ENCODE results near the gene CEP72. TPM values are rescaled to one million over a fixed set of nuclear protein-coding genes. Genes with fewer than 3 reads are reported as not detected.
A peak's percentile ranks its signal among the peaks of the same experiment; 100 is the strongest.
"Not testable (repeated sequence)": the region's sequence is repeated elsewhere in the genome, so short reads cannot be mapped to it uniquely, and the experiment has no call there.

The CEP72 gene
- total RNA-seq, 2 donors from 2014 or later = 35.6 to 36.5 TPM

DNA sequence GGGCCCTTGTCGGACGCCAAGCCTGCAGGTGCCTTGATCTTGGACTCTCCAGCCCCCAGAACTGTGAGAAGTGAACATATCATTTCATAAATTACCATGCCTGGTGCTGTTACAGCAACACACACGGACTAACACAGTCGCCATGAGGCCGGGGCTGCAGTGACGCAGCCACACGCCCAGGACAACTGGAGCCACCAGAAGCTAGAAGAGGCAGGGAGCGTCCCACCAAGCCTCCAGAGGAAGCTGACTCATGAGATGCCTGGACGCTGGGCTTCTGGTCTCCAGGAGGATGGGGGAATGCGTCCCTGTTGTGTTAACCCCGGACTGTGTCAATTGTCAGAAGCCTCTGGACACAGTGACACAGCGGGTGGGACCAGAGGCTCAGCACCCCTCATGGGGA lies 74.8 kb downstream of the CEP72 start:
- not testable (repeated sequence) for H3K4me1 ChIP-seq (ENCODE audit: control insufficient read depth, insufficient read depth, low read length); H3K4me3 ChIP-seq (ENCODE audit: low read length); H3K27ac Mint-ChIP-seq; H3K36me3 ChIP-seq (ENCODE audit: control insufficient read depth, insufficient read depth, low read length); H3K9me3 Mint-ChIP-seq; H3K9ac ChIP-seq (ENCODE audit: extremely low read depth, low read length, poor library complexity, severe bottlenecking); H3K27ac ChIP-seq (ENCODE audit: low read depth, low read length); H3K4me3 Mint-ChIP-seq; H3K4me1 Mint-ChIP-seq; H3K36me3 Mint-ChIP-seq (ENCODE audit: low read depth); H3K9me3 ChIP-seq (ENCODE audit: control insufficient read depth, low read length)
- peak; percentile 33 for DNase-seq
- peaks cover 41% of the 10 kb centered on the region for H3K27me3 Mint-ChIP-seq (ENCODE audit: insufficient read depth)
- H3K27me3 ChIP-seq (ENCODE audit: control insufficient read depth, insufficient read depth, low read length, poor library complexity, severe bottlenecking) = peaks cover 44% of the 10 kb centered on the region
- WGBS, 2 experiments (ENCODE audit: insufficient coverage in 1 of 2, insufficient read length in 1 of 2) = 85% methylated on average over 11 of the region's 12 CpGs; no CpG with 5 or more reads in 1 of the 2 experiments

DNA sequence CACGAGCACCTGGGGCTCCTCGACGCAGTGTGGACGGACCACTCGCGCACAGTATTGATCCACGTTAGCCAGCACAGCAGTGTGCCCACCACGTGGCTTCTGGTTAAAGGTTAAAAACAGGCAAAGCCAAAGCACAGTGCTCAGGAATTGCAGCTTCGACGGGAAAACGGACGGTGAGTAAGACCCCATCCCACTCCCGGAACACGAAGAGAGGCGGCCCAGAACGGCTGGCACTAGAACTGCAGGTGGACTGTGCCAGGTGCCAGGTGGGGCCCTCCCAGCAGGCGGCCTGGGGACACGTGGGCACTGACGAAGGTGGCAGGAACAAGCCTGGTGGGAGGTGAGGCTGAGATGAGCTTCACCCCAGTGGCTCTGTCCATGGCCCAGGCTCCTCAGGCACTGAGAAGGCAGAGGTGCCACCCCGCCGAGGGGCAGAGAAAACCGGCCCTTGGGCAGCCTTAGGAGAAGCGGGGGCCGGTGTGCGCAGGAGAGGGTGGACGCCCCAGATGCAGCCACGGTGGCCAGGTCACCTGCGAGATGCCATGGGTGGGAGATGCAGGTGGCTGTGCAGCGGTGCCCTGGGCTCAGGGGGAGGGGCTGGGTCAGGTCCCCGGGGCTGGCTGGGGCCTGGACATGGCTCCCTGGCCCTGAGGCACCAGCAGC lies 76.3 kb downstream of the CEP72 start:
- H3K27me3 Mint-ChIP-seq (ENCODE audit: insufficient read depth) = peaks cover 40% of the 10 kb centered on the region
- H3K9me3 ChIP-seq (ENCODE audit: control insufficient read depth, low read length); H3K4me1 ChIP-seq (ENCODE audit: control insufficient read depth, insufficient read depth, low read length); H3K27ac ChIP-seq (ENCODE audit: low read depth, low read length); H3K4me1 Mint-ChIP-seq; DNase-seq; H3K36me3 ChIP-seq (ENCODE audit: control insufficient read depth, insufficient read depth, low read length); H3K9ac ChIP-seq (ENCODE audit: extremely low read depth, low read length, poor library complexity, severe bottlenecking); H3K4me3 Mint-ChIP-seq; H3K36me3 Mint-ChIP-seq (ENCODE audit: low read depth); H3K4me3 ChIP-seq (ENCODE audit: low read length); H3K27ac Mint-ChIP-seq; H3K9me3 Mint-ChIP-seq: not testable (repeated sequence)
- peaks cover 45% of the 10 kb centered on the region for H3K27me3 ChIP-seq (ENCODE audit: control insufficient read depth, insufficient read depth, low read length, poor library complexity, severe bottlenecking)
- WGBS, 2 experiments (ENCODE audit: insufficient coverage in 1 of 2, insufficient read length in 1 of 2) = 92 to 97% methylated on average over 6 to 16 of the region's 30 CpGs

GRCh38 chr5:690293-690692 lies 78.2 kb downstream of the CEP72 start:
- H3K27me3 ChIP-seq (ENCODE audit: control insufficient read depth, insufficient read depth, low read length, poor library complexity, severe bottlenecking) = peaks cover 27% of the 10 kb centered on the region
- not testable (repeated sequence) for H3K27ac Mint-ChIP-seq; H3K9me3 ChIP-seq (ENCODE audit: control insufficient read depth, low read length); H3K36me3 Mint-ChIP-seq (ENCODE audit: low read depth); H3K4me1 Mint-ChIP-seq; H3K9me3 Mint-ChIP-seq; H3K4me3 ChIP-seq (ENCODE audit: low read length); DNase-seq; H3K9ac ChIP-seq (ENCODE audit: extremely low read depth, low read length, poor library complexity, severe bottlenecking); H3K4me1 ChIP-seq (ENCODE audit: control insufficient read depth, insufficient read depth, low read length); H3K4me3 Mint-ChIP-seq; H3K27ac ChIP-seq (ENCODE audit: low read depth, low read length); H3K36me3 ChIP-seq (ENCODE audit: control insufficient read depth, insufficient read depth, low read length)
- WGBS, 2 experiments (ENCODE audit: insufficient coverage in 1 of 2, insufficient read length in 1 of 2) = no CpG with 5 or more reads among the region's 12 CpGs
- peaks cover 22% of the 10 kb centered on the region for H3K27me3 Mint-ChIP-seq (ENCODE audit: insufficient read depth)

GRCh38 chr5:691049-691448 lies 78.9 kb downstream of the CEP72 start:
- H3K27me3 ChIP-seq (ENCODE audit: control insufficient read depth, insufficient read depth, low read length, poor library complexity, severe bottlenecking) = peaks cover 19% of the 10 kb centered on the region
- H3K4me3 ChIP-seq (ENCODE audit: low read length); DNase-seq; H3K27ac ChIP-seq (ENCODE audit: low read depth, low read length); H3K36me3 Mint-ChIP-seq (ENCODE audit: low read depth); H3K4me1 ChIP-seq (ENCODE audit: control insufficient read depth, insufficient read depth, low read length); H3K27ac Mint-ChIP-seq; H3K4me3 Mint-ChIP-seq; H3K9ac ChIP-seq (ENCODE audit: extremely low read depth, low read length, poor library complexity, severe bottlenecking); H3K9me3 ChIP-seq (ENCODE audit: control insufficient read depth, low read length); H3K36me3 ChIP-seq (ENCODE audit: control insufficient read depth, insufficient read depth, low read length); H3K9me3 Mint-ChIP-seq; H3K4me1 Mint-ChIP-seq: not testable (repeated sequence)
- no CpG with 5 or more reads among the region's 23 CpGs for WGBS, 2 experiments (ENCODE audit: insufficient coverage in 1 of 2, insufficient read length in 1 of 2)
- peaks cover 14% of the 10 kb centered on the region for H3K27me3 Mint-ChIP-seq (ENCODE audit: insufficient read depth)

Data from endodermal cell (in vitro differentiated cells).